ENCODE measurements around the gene BMPR1B. TPM values are rescaled to one million over a fixed set of nuclear protein-coding genes. Genes with fewer than 3 reads are reported as not detected.
A peak's percentile ranks its signal among the peaks of the same experiment; 100 is the strongest.

The BMPR1B gene
- total RNA-seq, 2 donors from 2014 or later: 12.9 to 19.5 TPM

DNA sequence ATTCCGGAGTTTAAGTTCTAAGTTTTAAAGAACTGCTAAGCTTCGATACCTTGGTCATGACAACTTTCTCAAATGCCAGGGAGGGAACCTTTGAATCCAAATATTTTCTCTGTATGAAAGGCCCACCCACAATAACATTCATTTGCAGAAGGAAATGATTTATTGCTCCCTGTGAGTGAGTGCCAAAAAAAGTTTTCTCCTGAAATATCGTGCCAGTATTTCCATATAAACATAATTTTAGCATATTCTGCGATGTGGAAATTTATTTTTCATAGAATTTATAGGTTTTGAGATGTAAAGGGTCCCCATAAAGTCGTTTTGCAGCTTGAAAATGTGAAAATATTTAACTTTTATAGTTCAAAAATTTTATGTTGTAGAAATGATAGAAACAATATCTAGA lies 53.9 kb downstream of the BMPR1B start:
- DNase-seq (ENCODE audit: low spot score) (no peak), ATAC-seq (ENCODE audit: insufficient number of reproducible peaks, low FRiP score, low read depth) (no peak)
- peak overlapping the region in 1 of 2 donors; percentile 15 for H3K27ac ChIP-seq
- no peaks in the 10 kb centered on the region for H3K36me3 ChIP-seq
- H3K27me3 ChIP-seq (replicated peaks; ENCODE audit: insufficient read depth): no peaks in the 10 kb centered on the region
- peaks cover 10 to 30% of the 10 kb centered on the region in 2 donors for H3K4me1 ChIP-seq (ENCODE audit: control insufficient read depth in 1 of 2, low read depth in 2 of 2)
- H3K4me3 ChIP-seq: peak overlapping the region; percentile 37
- no peak for TF ChIP-seq CTCF (IDR thresholded peaks at IDR 0.05)
- H3K9me3 ChIP-seq: no peaks in the 10 kb centered on the region

- Histone ChIP-seq H3K27me3 (replicated peaks; ENCODE audit: insufficient read depth) (no peaks in the 10 kb centered on the region), H3K9me3 (no peaks in the 10 kb centered on the region), H3K4me3 (no peak overlapping the region), H3K36me3 (no peaks in the 10 kb centered on the region), H3K27ac (no peak overlapping the region), H3K4me1 (ENCODE audit: control insufficient read depth in 1 of 2, low read depth in 2 of 2) (peaks cover 10 to 30% of the 10 kb centered on the region in 2 donors)
- no peak for TF ChIP-seq CTCF (IDR thresholded peaks at IDR 0.05)
- DNase-seq (ENCODE audit: low spot score) (no peak), ATAC-seq (ENCODE audit: insufficient number of reproducible peaks, low FRiP score, low read depth) (no peak)
Observed at GRCh38 chr4:94813221-94813620, 55.5 kb downstream of the BMPR1B start.

DNA sequence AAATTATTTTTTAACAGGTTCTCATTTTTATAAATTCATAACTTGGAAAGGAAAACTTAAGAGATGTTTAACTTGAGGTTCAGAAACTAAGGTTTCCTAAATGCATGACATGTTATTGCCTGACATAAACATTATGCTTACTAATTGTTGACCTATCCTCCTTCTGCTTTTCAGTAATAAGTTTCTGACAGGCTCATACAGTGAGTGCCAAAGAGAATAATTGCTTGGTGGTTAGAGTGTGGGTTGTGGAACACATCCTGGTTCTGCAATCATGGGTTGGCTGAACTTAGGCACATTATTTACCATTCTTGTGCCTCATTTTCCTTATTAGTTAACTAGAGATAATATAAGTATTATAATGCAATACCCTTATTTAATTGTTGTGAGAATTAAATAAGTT lies 56.5 kb downstream of the BMPR1B start:
- no peak for DNase-seq (ENCODE audit: low spot score)
- no peaks in the 10 kb centered on the region for H3K36me3 ChIP-seq
- peaks cover 10 to 32% of the 10 kb centered on the region in 2 donors for H3K4me1 ChIP-seq (ENCODE audit: control insufficient read depth in 1 of 2, low read depth in 2 of 2)
- H3K27ac ChIP-seq: no peak overlapping the region
- H3K9me3 ChIP-seq: no peaks in the 10 kb centered on the region
- no peak overlapping the region for H3K4me3 ChIP-seq
- TF ChIP-seq CTCF (IDR thresholded peaks at IDR 0.05): no peak
- no peaks in the 10 kb centered on the region for H3K27me3 ChIP-seq (replicated peaks; ENCODE audit: insufficient read depth)
- ATAC-seq (ENCODE audit: insufficient number of reproducible peaks, low FRiP score, low read depth): no peak

- H3K9me3 ChIP-seq: no peaks in the 10 kb centered on the region
- no peaks in the 10 kb centered on the region for H3K27me3 ChIP-seq (replicated peaks; ENCODE audit: insufficient read depth)
- DNase-seq (ENCODE audit: low spot score): no peak
- H3K27ac ChIP-seq: no peak overlapping the region
- H3K4me1 ChIP-seq (ENCODE audit: control insufficient read depth in 1 of 2, low read depth in 2 of 2): peaks cover 0 to 15% of the 10 kb centered on the region in 2 donors
- no peak for TF ChIP-seq CTCF (IDR thresholded peaks at IDR 0.05)
- no peak overlapping the region for H3K4me3 ChIP-seq
- no peak for ATAC-seq (ENCODE audit: insufficient number of reproducible peaks, low FRiP score, low read depth)
- no peaks in the 10 kb centered on the region for H3K36me3 ChIP-seq
Observed at GRCh38 chr4:94819371-94820168, 61.8 kb downstream of the BMPR1B start.

- TF ChIP-seq CTCF (IDR thresholded peaks at IDR 0.05): no peak
- no peak overlapping the region for H3K27ac ChIP-seq
- ATAC-seq (ENCODE audit: insufficient number of reproducible peaks, low FRiP score, low read depth) (no peak), DNase-seq (ENCODE audit: low spot score) (no peak)
- no peaks in the 10 kb centered on the region for H3K27me3 ChIP-seq (replicated peaks; ENCODE audit: insufficient read depth)
- H3K4me3 ChIP-seq: no peak overlapping the region
- peaks cover 4 to 22% of the 10 kb centered on the region in 2 donors for H3K4me1 ChIP-seq (ENCODE audit: control insufficient read depth in 1 of 2, low read depth in 2 of 2)
- no peaks in the 10 kb centered on the region for H3K9me3 ChIP-seq
- no peaks in the 10 kb centered on the region for H3K36me3 ChIP-seq
Observed at GRCh38 chr4:94826206-94826605, 68.5 kb downstream of the BMPR1B start.
